GM23338 (cell line): Measurements from ENCODE around the gene BHLHA9. TPM values are rescaled to one million over a fixed set of nuclear protein-coding genes. Genes with fewer than 3 reads are reported as not detected.

Experiments
- ATAC-seq: fragments of 200-7000 bp; cut with Tn5 transposase; 3 replicates; pipeline ENCODE4 v1.9.1; 2020
- DNase-seq: peaks from one replicate; pipeline ENCODE4 v3.0.0-alpha.2; 2015; ENCODE audit warnings: low spot score
- H2AFZ ChIP-seq: fragments of 200-600 bp; sonication (generic); 2 replicates; pipeline ENCODE4 v1.8.0; 2016; ENCODE audit warnings: antibody characterized with exemption, mild to moderate bottlenecking, moderate library complexity
- H3F3A ChIP-seq: fragments of 200-600 bp; sonication (generic); replicated peaks from 2 replicates; pipeline ENCODE4 v1.8.0; 2017; ENCODE audit warnings: antibody characterized with exemption, mixed run types, low read depth
- H3K27ac ChIP-seq: fragments of 200-600 bp; sonication (generic); 2 replicates; pipeline ENCODE4 v1.6.1; 2016; ENCODE audit warnings: low read depth
- H3K27me3 ChIP-seq: fragments of 200-600 bp; sonication (generic); 2 replicates; pipeline ENCODE4 v1.8.0; 2016; ENCODE audit warnings: mild to moderate bottlenecking, mixed run types, moderate library complexity; ENCODE audit not compliant: insufficient read depth
- H3K36me3 ChIP-seq: fragments of 200-600 bp; sonication (generic); 2 replicates; pipeline ENCODE4 v1.8.0; 2016; ENCODE audit warnings: mild to moderate bottlenecking; ENCODE audit not compliant: insufficient read depth
- H3K4me1 ChIP-seq: fragments of 200-600 bp; sonication (generic); 2 replicates; pipeline ENCODE4 v1.8.0; 2016; ENCODE audit warnings: mild to moderate bottlenecking, moderate library complexity; ENCODE audit not compliant: insufficient read depth
- H3K4me2 ChIP-seq: fragments of 200-600 bp; sonication (generic); 2 replicates; pipeline ENCODE4 v1.7.1; 2017; ENCODE audit warnings: mixed run types
- H3K4me3 ChIP-seq: fragments of 200-600 bp; sonication (generic); 2 replicates; pipeline ENCODE4 v1.6.1; 2016; ENCODE audit warnings: mixed run types
- H3K79me2 ChIP-seq: fragments of 200-600 bp; sonication (generic); replicated peaks from 2 replicates; pipeline ENCODE4 v1.8.0; 2017; ENCODE audit warnings: mild to moderate bottlenecking; ENCODE audit not compliant: insufficient read depth
- H3K9me2 ChIP-seq: fragments of 200-600 bp; sonication (generic); 2 replicates; pipeline ENCODE4 v1.8.0; 2017; ENCODE audit not compliant: insufficient read depth
- H4K20me1 ChIP-seq: fragments of 200-600 bp; sonication (generic); replicated peaks from 2 replicates; pipeline ENCODE4 v1.8.0; 2017; ENCODE audit warnings: mild to moderate bottlenecking; ENCODE audit not compliant: insufficient read depth
- H3K27ac Mint-ChIP-seq: 2 replicates; pipeline ENCODE4 v1.8.0; 2020; ENCODE audit warnings: inconsistent platforms, mild to moderate bottlenecking, moderate library complexity, mixed read lengths
- H3K27me3 Mint-ChIP-seq: 3 replicates; pipeline ENCODE4 v1.8.0; 2022; ENCODE audit warnings: low read depth, mild to moderate bottlenecking, moderate library complexity, mixed read lengths, inconsistent platforms; ENCODE audit not compliant: insufficient read depth, poor library complexity
- H3K36me3 Mint-ChIP-seq: 3 replicates; pipeline ENCODE4 v1.8.0; 2021; ENCODE audit warnings: low read depth, mild to moderate bottlenecking, inconsistent platforms, moderate library complexity, mixed read lengths
- H3K4me1 Mint-ChIP-seq: 3 replicates; pipeline ENCODE4 v1.8.0; 2020; ENCODE audit warnings: mild to moderate bottlenecking, inconsistent platforms, mixed read lengths
- H3K4me3 Mint-ChIP-seq: 3 replicates; pipeline ENCODE4 v1.8.0; 2021; ENCODE audit warnings: moderate library complexity, mild to moderate bottlenecking, inconsistent platforms, mixed read lengths
- H3K9me3 Mint-ChIP-seq: 3 replicates; pipeline ENCODE4 v1.8.0; 2020; ENCODE audit warnings: moderate library complexity, mild to moderate bottlenecking, inconsistent platforms, mixed read lengths
- CREB1 ChIP-seq: fragments of 250-450 bp; sonication (Bioruptor Pico); IDR thresholded peaks from 2 replicates; pipeline ENCODE4 v1.5.0; 2020; ENCODE audit warnings: low read depth, mild to moderate bottlenecking, moderate library complexity
- ETS1 ChIP-seq: IDR thresholded peaks from 2 replicates; pipeline ENCODE4 v1.6.1; 2016; ENCODE audit warnings: antibody characterized with exemption
- EZH2 ChIP-seq: fragments of 200-600 bp; sonication (generic); IDR thresholded peaks from one replicate; pipeline ENCODE4 v1.8.0; 2017; ENCODE audit warnings: antibody characterized with exemption, mild to moderate bottlenecking, low read depth; ENCODE audit not compliant: unreplicated experiment
- EZH2phosphoT487 ChIP-seq: fragments of 200-600 bp; sonication (generic); IDR thresholded peaks from one replicate; pipeline ENCODE4 v1.8.1; 2018; ENCODE audit warnings: antibody characterized with exemption; ENCODE audit not compliant: unreplicated experiment
- JUNB ChIP-seq: IDR thresholded peaks from one replicate; pipeline ENCODE4 v1.6.1; 2016; ENCODE audit warnings: antibody characterized with exemption; ENCODE audit not compliant: unreplicated experiment
- POLR2AphosphoS5 ChIP-seq: IDR thresholded peaks from 2 replicates; pipeline ENCODE4 v1.6.1; 2016; ENCODE audit warnings: antibody characterized with exemption, low read depth
- STAT1 ChIP-seq: IDR thresholded peaks from one replicate; pipeline ENCODE4 v1.6.1; 2016; ENCODE audit warnings: antibody characterized with exemption; ENCODE audit not compliant: unreplicated experiment
- polyA plus RNA-seq: library from polyadenylated mRNA; unstranded; fragments of >200 nt; fragmentation: Nextera tagmentation; extraction: Ambion mirVana; gene quantifications from 2 replicates; pipeline ENCODE4 v1.2.1, GENCODE V29; 2016
- total RNA-seq: library from RNA; depleted of rRNA; stranded (reverse); fragments of >200 nt; shearing (Covaris generic); gene quantifications from 2 replicates; pipeline ENCODE4 v1.2.3, GENCODE V29; 2014
- TF ChIP-seq, protein P1 (sequence below): IDR thresholded peaks from one replicate; pipeline ENCODE4 v1.6.1; 2018; ENCODE audit warnings: antibody characterized with exemption; ENCODE audit not compliant: unreplicated experiment
- TF ChIP-seq, protein P2 (sequence below), 2 experiments: fragments of 200-600 bp in 1 of 2; sonication (generic) in 1 of 2; conservative IDR thresholded peaks; 2 replicates each; pipeline versions ENCODE4 v1.5.1 to v1.6.1; 2016 to 2017; ENCODE audit warnings: antibody characterized with exemption in 2 of 2, low read depth in 2 of 2, mild to moderate bottlenecking in 2 of 2, moderate library complexity in 1 of 2

Gene BHLHA9
- total and polyA plus RNA-seq, 2 experiments from 2014 or later = 0.39 to 2.3 TPM

DNA sequence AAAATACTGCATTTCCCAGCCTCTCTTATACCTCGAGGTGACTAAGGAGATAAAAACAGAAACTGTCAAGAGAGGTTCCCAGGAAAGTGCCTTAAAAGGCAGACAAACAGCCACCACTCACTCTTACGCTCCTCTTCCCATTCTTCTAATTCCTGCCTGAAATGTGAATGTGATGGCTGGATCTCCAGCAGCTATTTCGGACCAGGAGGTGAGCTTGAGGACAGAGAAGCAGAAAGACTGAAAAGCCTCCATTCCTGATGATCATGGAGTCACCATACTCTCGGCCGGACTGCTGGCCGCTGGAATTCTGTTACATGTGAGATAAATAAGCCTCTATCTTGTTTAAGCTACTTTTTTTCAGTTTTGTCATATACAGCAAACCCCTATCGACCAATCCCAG lies 49.0 kb upstream of the BHLHA9 start (continued):
- TF ChIP-seq, protein P1, sequence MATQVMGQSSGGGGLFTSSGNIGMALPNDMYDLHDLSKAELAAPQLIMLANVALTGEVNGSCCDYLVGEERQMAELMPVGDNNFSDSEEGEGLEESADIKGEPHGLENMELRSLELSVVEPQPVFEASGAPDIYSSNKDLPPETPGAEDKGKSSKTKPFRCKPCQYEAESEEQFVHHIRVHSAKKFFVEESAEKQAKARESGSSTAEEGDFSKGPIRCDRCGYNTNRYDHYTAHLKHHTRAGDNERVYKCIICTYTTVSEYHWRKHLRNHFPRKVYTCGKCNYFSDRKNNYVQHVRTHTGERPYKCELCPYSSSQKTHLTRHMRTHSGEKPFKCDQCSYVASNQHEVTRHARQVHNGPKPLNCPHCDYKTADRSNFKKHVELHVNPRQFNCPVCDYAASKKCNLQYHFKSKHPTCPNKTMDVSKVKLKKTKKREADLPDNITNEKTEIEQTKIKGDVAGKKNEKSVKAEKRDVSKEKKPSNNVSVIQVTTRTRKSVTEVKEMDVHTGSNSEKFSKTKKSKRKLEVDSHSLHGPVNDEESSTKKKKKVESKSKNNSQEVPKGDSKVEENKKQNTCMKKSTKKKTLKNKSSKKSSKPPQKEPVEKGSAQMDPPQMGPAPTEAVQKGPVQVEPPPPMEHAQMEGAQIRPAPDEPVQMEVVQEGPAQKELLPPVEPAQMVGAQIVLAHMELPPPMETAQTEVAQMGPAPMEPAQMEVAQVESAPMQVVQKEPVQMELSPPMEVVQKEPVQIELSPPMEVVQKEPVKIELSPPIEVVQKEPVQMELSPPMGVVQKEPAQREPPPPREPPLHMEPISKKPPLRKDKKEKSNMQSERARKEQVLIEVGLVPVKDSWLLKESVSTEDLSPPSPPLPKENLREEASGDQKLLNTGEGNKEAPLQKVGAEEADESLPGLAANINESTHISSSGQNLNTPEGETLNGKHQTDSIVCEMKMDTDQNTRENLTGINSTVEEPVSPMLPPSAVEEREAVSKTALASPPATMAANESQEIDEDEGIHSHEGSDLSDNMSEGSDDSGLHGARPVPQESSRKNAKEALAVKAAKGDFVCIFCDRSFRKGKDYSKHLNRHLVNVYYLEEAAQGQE = no peak
- no peak for TF ChIP-seq POLR2AphosphoS5

DNA sequence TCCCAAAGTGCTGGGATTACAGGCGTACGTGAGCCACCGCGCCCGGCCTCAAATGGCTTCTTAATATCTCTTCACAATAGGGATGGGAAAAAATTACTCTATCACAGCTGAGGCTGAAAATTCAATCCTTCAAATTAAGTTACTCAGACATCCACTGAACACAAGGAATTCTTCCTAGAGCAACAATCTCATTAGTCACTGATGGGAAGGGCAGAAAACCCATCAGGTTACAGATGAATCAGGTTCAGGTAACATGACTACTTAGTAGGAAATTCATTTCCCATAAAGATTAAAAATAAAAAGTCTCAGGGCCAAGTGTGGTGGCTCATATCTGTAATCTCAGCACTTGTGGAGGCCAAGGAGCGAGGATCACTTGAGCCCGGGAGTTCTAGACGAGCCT lies 47.9 kb upstream of the BHLHA9 start:
- H3K27me3 Mint-ChIP-seq = peaks cover 18% of the 10 kb centered on the region
- no peak overlapping the region for H3K27ac ChIP-seq
- no peaks in the 10 kb centered on the region for H3K9me2 ChIP-seq
- H3K4me1 ChIP-seq = 0 out of 2 replicates have a peak, but pooled peaks cover under 1% of the 10 kb centered on the region
- H3K4me3 Mint-ChIP-seq = no peak overlapping the region
- peaks cover 28% of the 10 kb centered on the region for H3K27me3 ChIP-seq
- no peak overlapping the region for H3K4me2 ChIP-seq
- no peaks in the 10 kb centered on the region for H3K36me3 Mint-ChIP-seq
- H3F3A ChIP-seq = peaks cover 5% of the 10 kb centered on the region; the same call in 1 of the 2 replicates
- H3K4me3 ChIP-seq = no peak overlapping the region
- DNase-seq (no peak), ATAC-seq (no peak)
- no peaks in the 10 kb centered on the region for H3K36me3 ChIP-seq
- H3K79me2 ChIP-seq = no peaks in the 10 kb centered on the region
- H3K27ac Mint-ChIP-seq = no peak overlapping the region
- no peaks in the 10 kb centered on the region for H3K4me1 Mint-ChIP-seq
- H4K20me1 ChIP-seq = no peaks in the 10 kb centered on the region; the same call in 1 of the 2 replicates
- no peaks in the 10 kb centered on the region for H3K9me3 Mint-ChIP-seq
- no peak overlapping the region for H2AFZ ChIP-seq
- TF ChIP-seq JUNB (no peak), ETS1 (no peak), CREB1 (CRISPR knock-in tag) (no peak), EZH2 (no peak), POLR2AphosphoS5 (no peak), EZH2phosphoT487 (no peak), STAT1 (no peak)
- TF ChIP-seq, protein P1 = no peak
- TF ChIP-seq, protein P2, sequence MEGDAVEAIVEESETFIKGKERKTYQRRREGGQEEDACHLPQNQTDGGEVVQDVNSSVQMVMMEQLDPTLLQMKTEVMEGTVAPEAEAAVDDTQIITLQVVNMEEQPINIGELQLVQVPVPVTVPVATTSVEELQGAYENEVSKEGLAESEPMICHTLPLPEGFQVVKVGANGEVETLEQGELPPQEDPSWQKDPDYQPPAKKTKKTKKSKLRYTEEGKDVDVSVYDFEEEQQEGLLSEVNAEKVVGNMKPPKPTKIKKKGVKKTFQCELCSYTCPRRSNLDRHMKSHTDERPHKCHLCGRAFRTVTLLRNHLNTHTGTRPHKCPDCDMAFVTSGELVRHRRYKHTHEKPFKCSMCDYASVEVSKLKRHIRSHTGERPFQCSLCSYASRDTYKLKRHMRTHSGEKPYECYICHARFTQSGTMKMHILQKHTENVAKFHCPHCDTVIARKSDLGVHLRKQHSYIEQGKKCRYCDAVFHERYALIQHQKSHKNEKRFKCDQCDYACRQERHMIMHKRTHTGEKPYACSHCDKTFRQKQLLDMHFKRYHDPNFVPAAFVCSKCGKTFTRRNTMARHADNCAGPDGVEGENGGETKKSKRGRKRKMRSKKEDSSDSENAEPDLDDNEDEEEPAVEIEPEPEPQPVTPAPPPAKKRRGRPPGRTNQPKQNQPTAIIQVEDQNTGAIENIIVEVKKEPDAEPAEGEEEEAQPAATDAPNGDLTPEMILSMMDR (conservative IDR thresholded peaks at IDR 0.05; ENCODE audit: low read depth in 2 of 2) = no peak
